ENCODE measurements around the gene FAM53B.

DNA sequence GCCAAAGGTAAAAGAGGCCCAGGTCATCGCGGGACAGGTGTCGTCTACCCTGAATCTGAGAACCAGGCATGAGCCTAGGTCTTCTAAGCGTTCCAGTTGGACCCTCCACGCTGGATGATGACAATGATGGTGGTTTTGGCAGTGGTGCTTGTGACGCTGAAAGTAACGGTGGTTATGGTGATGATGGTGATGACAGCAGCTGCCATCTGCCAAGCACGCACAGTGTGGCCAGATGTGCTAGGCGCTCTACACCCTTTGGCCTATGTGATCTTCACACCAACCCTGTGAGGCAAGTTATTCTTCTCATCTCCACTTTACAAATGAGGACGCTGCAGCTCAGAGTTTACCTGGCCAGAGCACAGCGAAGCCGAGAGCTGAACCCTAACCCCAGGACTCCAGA, 93.9 kb downstream of the FAM53B start:
- TF ChIP-seq, protein P1, sequence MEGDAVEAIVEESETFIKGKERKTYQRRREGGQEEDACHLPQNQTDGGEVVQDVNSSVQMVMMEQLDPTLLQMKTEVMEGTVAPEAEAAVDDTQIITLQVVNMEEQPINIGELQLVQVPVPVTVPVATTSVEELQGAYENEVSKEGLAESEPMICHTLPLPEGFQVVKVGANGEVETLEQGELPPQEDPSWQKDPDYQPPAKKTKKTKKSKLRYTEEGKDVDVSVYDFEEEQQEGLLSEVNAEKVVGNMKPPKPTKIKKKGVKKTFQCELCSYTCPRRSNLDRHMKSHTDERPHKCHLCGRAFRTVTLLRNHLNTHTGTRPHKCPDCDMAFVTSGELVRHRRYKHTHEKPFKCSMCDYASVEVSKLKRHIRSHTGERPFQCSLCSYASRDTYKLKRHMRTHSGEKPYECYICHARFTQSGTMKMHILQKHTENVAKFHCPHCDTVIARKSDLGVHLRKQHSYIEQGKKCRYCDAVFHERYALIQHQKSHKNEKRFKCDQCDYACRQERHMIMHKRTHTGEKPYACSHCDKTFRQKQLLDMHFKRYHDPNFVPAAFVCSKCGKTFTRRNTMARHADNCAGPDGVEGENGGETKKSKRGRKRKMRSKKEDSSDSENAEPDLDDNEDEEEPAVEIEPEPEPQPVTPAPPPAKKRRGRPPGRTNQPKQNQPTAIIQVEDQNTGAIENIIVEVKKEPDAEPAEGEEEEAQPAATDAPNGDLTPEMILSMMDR (IDR thresholded peaks at IDR 0.05): no peak
- no peak for TF ChIP-seq POLR2A (IDR thresholded peaks at IDR 0.05)

Measured in Peyer's patch (tissue), 4 donors.